H9 (cell line): ENCODE measurements around the gene DLG1. TPM values are rescaled to one million over a fixed set of nuclear protein-coding genes. Genes with fewer than 3 reads are reported as not detected.
"Not testable (repeated sequence)": the region's sequence is repeated elsewhere in the genome, so short reads cannot be mapped to it uniquely, and the experiment has no call there.

ENCODE experiments used
- DNase-seq: peaks from one replicate; pipeline ENCODE4 v3.0.0-alpha.2; 2017
- H2AFZ ChIP-seq: one replicate; pipeline ENCODE4 v1.6.1; 2013; ENCODE audit warnings: mild to moderate bottlenecking, low read length, control low read depth, moderate library complexity
- H2AK5ac ChIP-seq: 2 replicates; pipeline ENCODE4 v1.6.1; 2013; ENCODE audit warnings: low read length, control low read depth, mixed read lengths; ENCODE audit not compliant: insufficient read length
- H2BK120ac ChIP-seq: one replicate; pipeline ENCODE4 v1.6.1; 2013; ENCODE audit warnings: low read depth, mild to moderate bottlenecking, low read length, control low read depth, inconsistent platforms; ENCODE audit not compliant: poor library complexity, severe bottlenecking
- H2BK12ac ChIP-seq: 2 replicates; pipeline ENCODE4 v1.6.1; 2013; ENCODE audit warnings: low read length, control low read depth, mixed read lengths, low read depth; ENCODE audit not compliant: insufficient read length
- H2BK15ac ChIP-seq: 2 replicates; pipeline ENCODE4 v1.6.1; 2013; ENCODE audit warnings: low read depth, low read length, control low read depth
- H2BK20ac ChIP-seq: one replicate; pipeline ENCODE4 v1.6.1; 2013; ENCODE audit warnings: low read depth, mild to moderate bottlenecking, low read length, control low read depth, inconsistent platforms; ENCODE audit not compliant: poor library complexity, severe bottlenecking
- H2BK5ac ChIP-seq: 2 replicates; pipeline ENCODE4 v1.6.1; 2013; ENCODE audit warnings: low read length, control low read depth, mixed read lengths; ENCODE audit not compliant: insufficient read length
- H3K14ac ChIP-seq: 2 replicates; pipeline ENCODE4 v1.6.1; 2013; ENCODE audit warnings: low read length, control low read depth; ENCODE audit not compliant: insufficient read depth
- H3K18ac ChIP-seq: 2 replicates; pipeline ENCODE4 v1.6.1; 2013; ENCODE audit warnings: low read depth, mild to moderate bottlenecking, mixed read lengths, low read length, control low read depth; ENCODE audit not compliant: insufficient read length
- H3K23ac ChIP-seq: 2 replicates; pipeline ENCODE4 v1.6.1; 2013; ENCODE audit warnings: low read length, control low read depth, mixed read lengths, low read depth; ENCODE audit not compliant: insufficient read length
- H3K23me2 ChIP-seq: 2 replicates; pipeline ENCODE4 v1.6.1; 2013; ENCODE audit warnings: low read depth, mild to moderate bottlenecking, mixed read lengths, low read length, control low read depth; ENCODE audit not compliant: insufficient read length, poor library complexity, severe bottlenecking
- H3K27ac ChIP-seq: 2 replicates; pipeline ENCODE4 v1.5.1; 2013; ENCODE audit warnings: low read length, control low read depth, mixed read lengths, low read depth; ENCODE audit not compliant: insufficient read length
- H3K27me3 ChIP-seq: 2 replicates; pipeline ENCODE4 v1.6.1; 2013; ENCODE audit warnings: low read length, control low read depth, inconsistent platforms; ENCODE audit not compliant: insufficient read depth
- H3K4ac ChIP-seq: 2 replicates; pipeline ENCODE4 v1.6.1; 2013; ENCODE audit warnings: low read depth, mild to moderate bottlenecking, control low read depth, inconsistent platforms, low read length, moderate library complexity
- H3K4me1 ChIP-seq: 2 replicates; pipeline ENCODE4 v1.6.1; 2013; ENCODE audit warnings: low read length, control low read depth, inconsistent platforms; ENCODE audit not compliant: insufficient read depth
- H3K4me2 ChIP-seq: 2 replicates; pipeline ENCODE4 v1.6.1; 2013; ENCODE audit warnings: low read length, control low read depth, mixed read lengths; ENCODE audit not compliant: insufficient read length, insufficient read depth
- H3K56ac ChIP-seq: 2 replicates; pipeline ENCODE4 v1.6.1; 2013; ENCODE audit warnings: low read depth, mild to moderate bottlenecking, mixed read lengths, low read length, control low read depth; ENCODE audit not compliant: insufficient read length
- H3K79me1 ChIP-seq: 2 replicates; pipeline ENCODE4 v1.6.1; 2013; ENCODE audit warnings: low read depth, mild to moderate bottlenecking, moderate library complexity, low read length, control low read depth, inconsistent platforms; ENCODE audit not compliant: insufficient read depth, poor library complexity, severe bottlenecking
- H3K79me2 ChIP-seq: 2 replicates; pipeline ENCODE4 v1.6.1; 2013; ENCODE audit warnings: low read length, control low read depth, inconsistent platforms; ENCODE audit not compliant: insufficient read depth
- H3K9ac ChIP-seq: 2 replicates; pipeline ENCODE4 v1.6.1; 2013; ENCODE audit warnings: low read length, control low read depth, mixed read lengths; ENCODE audit not compliant: insufficient read length; ENCODE audit errors: extremely low read depth
- H3K9me3 ChIP-seq: one replicate; pipeline ENCODE4 v1.6.1; 2013; ENCODE audit warnings: low read depth, low read length, inconsistent platforms; ENCODE audit not compliant: control insufficient read depth
- H3T11ph ChIP-seq: one replicate; pipeline ENCODE4 v1.6.1; 2013; ENCODE audit warnings: mild to moderate bottlenecking, low read length, control low read depth, inconsistent platforms
- H4K20me1 ChIP-seq: one replicate; pipeline ENCODE4 v1.6.1; 2013; ENCODE audit not compliant: control insufficient read depth, insufficient read length, insufficient read depth
- H4K5ac ChIP-seq: 2 replicates; pipeline ENCODE4 v1.6.1; 2013; ENCODE audit warnings: low read depth, mild to moderate bottlenecking, mixed read lengths, low read length, control low read depth; ENCODE audit not compliant: insufficient read length
- H4K8ac ChIP-seq: replicated peaks from 2 replicates; pipeline ENCODE4 v1.6.1; 2013; ENCODE audit warnings: low read length, control low read depth, mixed read lengths, low read depth; ENCODE audit not compliant: insufficient read length
- H4K91ac ChIP-seq: 2 replicates; pipeline ENCODE4 v1.6.1; 2013; ENCODE audit warnings: low read depth, mild to moderate bottlenecking, moderate library complexity, mixed read lengths, low read length, control low read depth; ENCODE audit not compliant: insufficient read length
- H3K27ac Mint-ChIP-seq, 3 experiments: 2 replicates in 2 of 3; 3 replicates in 1 of 3; pipeline ENCODE4 v1.8.0; 2020 to 2021; ENCODE audit warnings: mixed read lengths in 3 of 3, mild to moderate bottlenecking in 1 of 3, moderate library complexity in 1 of 3
- H3K27me3 Mint-ChIP-seq: 2 replicates; pipeline ENCODE4 v1.8.0; 2021; ENCODE audit warnings: low read depth, mild to moderate bottlenecking, moderate library complexity, mixed read lengths
- H3K36me3 Mint-ChIP-seq, 3 experiments: 2 replicates in 2 of 3; 3 replicates in 1 of 3; pipeline ENCODE4 v1.8.0; 2020 to 2021; ENCODE audit warnings: low read depth in 3 of 3, mixed read lengths in 3 of 3; ENCODE audit not compliant: insufficient read depth in 1 of 3
- H3K4me1 Mint-ChIP-seq, 2 experiments: 2 replicates each; pipeline ENCODE4 v1.8.0; 2020; ENCODE audit warnings: mixed read lengths in 2 of 2
- H3K4me3 Mint-ChIP-seq, 2 experiments: 2 replicates in 1 of 2; 3 replicates in 1 of 2; pipeline ENCODE4 v1.8.0; 2020 to 2021; ENCODE audit warnings: mild to moderate bottlenecking in 2 of 2, mixed read lengths in 2 of 2, moderate library complexity in 1 of 2
- H3K9me3 Mint-ChIP-seq, 2 experiments: 2 replicates in 1 of 2; 3 replicates in 1 of 2; pipeline ENCODE4 v1.8.0; 2020; ENCODE audit warnings: mild to moderate bottlenecking in 2 of 2, mixed read lengths in 2 of 2, moderate library complexity in 1 of 2
- CTCF ChIP-seq: fragments of 200-600 bp; sonication (generic); conservative IDR thresholded peaks from 3 replicates; pipeline ENCODE4 v1.8.0; 2021; ENCODE audit warnings: antibody characterized with exemption, mild to moderate bottlenecking
- whole genome bisulfite sequencing: extraction: QIAGEN DNeasy Blood & Tissue Kit; methylation state at CpG from one replicate; pipeline ENCODE4 v1.1.7; 2013; ENCODE audit warnings: missing lambda C conversion rate, low lambda C conversion rate, mixed read lengths; ENCODE audit not compliant: insufficient read length; ENCODE audit errors: extremely low coverage; 5-methylcytosine and 5-hydroxymethylcytosine counted together
- total RNA-seq: library from RNA; stranded (reverse); gene quantifications from 2 replicates; pipeline ENCODE4 v1.2.1, GENCODE V29; 2021

DLG1 gene
- total RNA-seq, 1 experiment from 2014 or later = 84.1 TPM

GRCh38 chr3:197212290-197212689, 86.1 kb downstream of the DLG1 start:
- no peak overlapping the region for H2AFZ ChIP-seq
- H3K9ac ChIP-seq = no peak overlapping the region
- H2BK120ac ChIP-seq = no peak overlapping the region
- H3K9me3 Mint-ChIP-seq = peaks cover 0 to 5% of the 10 kb centered on the region in 2 experiments; a peak in 2 of 5 replicates
- peak; percentile 43 for DNase-seq
- no peak overlapping the region for H3K14ac ChIP-seq
- H3K23ac ChIP-seq = no peak overlapping the region
- H3K56ac ChIP-seq = no peak overlapping the region
- peaks cover 7% of the 10 kb centered on the region; the same call in 1 of the 2 replicates for H3K79me2 ChIP-seq
- 0 out of 2 replicates have a peak, but pooled peaks cover 3% of the 10 kb centered on the region for H3K4me1 ChIP-seq
- H3K4ac ChIP-seq = no peak overlapping the region
- H3K27ac ChIP-seq = peak overlapping the region; percentile 63
- whole genome bisulfite sequencing = no CpG with 5 or more reads among the region's 5 CpGs
- H3K27me3 ChIP-seq = no peaks in the 10 kb centered on the region
- peaks cover 0 to 9% (median 6%) of the 10 kb centered on the region in 3 experiments; a peak in 6 of 7 replicates for H3K36me3 Mint-ChIP-seq
- H3K27me3 Mint-ChIP-seq = no peaks in the 10 kb centered on the region
- H4K5ac ChIP-seq = no peak overlapping the region
- H3T11ph ChIP-seq = no peak overlapping the region
- no peak overlapping the region for H2AK5ac ChIP-seq
- peak overlapping the region; percentile 10 for H3K4me2 ChIP-seq
- no peaks in the 10 kb centered on the region for H4K20me1 ChIP-seq
- H4K91ac ChIP-seq = no peak overlapping the region
- no peaks in the 10 kb centered on the region for H3K79me1 ChIP-seq
- no peak overlapping the region for H2BK20ac ChIP-seq
- H3K18ac ChIP-seq = no peak overlapping the region
- no peak overlapping the region for H2BK5ac ChIP-seq
- no peak overlapping the region for H4K8ac ChIP-seq
- H3K9me3 ChIP-seq = no peaks in the 10 kb centered on the region
- no peak overlapping the region for H2BK15ac ChIP-seq
- no peak overlapping the region for H3K4me3 Mint-ChIP-seq
- TF ChIP-seq CTCF = no peak
- no peak overlapping the region for H2BK12ac ChIP-seq
- peaks cover 47 to 57% of the 10 kb centered on the region in 2 experiments for H3K4me1 Mint-ChIP-seq
- H3K27ac Mint-ChIP-seq = peak overlapping the region in 2 of 3 experiments; percentile 27 to 54; a peak in 5 of 7 replicates
- H3K23me2 ChIP-seq = no peaks in the 10 kb centered on the region

GRCh38 chr3:197211698-197212097, 86.7 kb downstream of the DLG1 start:
- not testable (repeated sequence) for H2BK15ac ChIP-seq, H2BK120ac ChIP-seq, H2AK5ac ChIP-seq, H2BK12ac ChIP-seq, H2BK20ac ChIP-seq, H4K91ac ChIP-seq, H3T11ph ChIP-seq, H3K27me3 Mint-ChIP-seq, H3K18ac ChIP-seq, H3K27me3 ChIP-seq, H3K4me1 ChIP-seq, H3K23ac ChIP-seq, H2BK5ac ChIP-seq, H3K4ac ChIP-seq, H4K20me1 ChIP-seq, H4K8ac ChIP-seq, H3K4me2 ChIP-seq, H3K9ac ChIP-seq, H3K23me2 ChIP-seq, H3K9me3 ChIP-seq, H3K9me3 Mint-ChIP-seq, H3K79me1 ChIP-seq, H4K5ac ChIP-seq, H3K14ac ChIP-seq, H3K36me3 Mint-ChIP-seq, DNase-seq, H3K79me2 ChIP-seq, H3K56ac ChIP-seq, H2AFZ ChIP-seq
- WGBS = no CpG with 5 or more reads among the region's 4 CpGs
- H3K27ac Mint-ChIP-seq = peak overlapping the region in 2 of 3 experiments; percentile 22 to 25; a peak in 1 of 7 replicates
- peak overlapping the region; percentile 63 for H3K27ac ChIP-seq
- peak overlapping the region in 1 of 2 experiments; percentile 30; a peak in 1 of 5 replicates for H3K4me3 Mint-ChIP-seq
- peaks cover 50 to 61% of the 10 kb centered on the region in 2 experiments for H3K4me1 Mint-ChIP-seq
